Effector memory CD4-positive, alpha-beta T cell (primary cell): ENCODE results near the gene MATR3.

Experiments
- DNase-seq, 3 donors: peaks; one replicate each; pipeline ENCODE4 v3.0.0-alpha.2; 2020
- H3K27ac ChIP-seq: 2 replicates; pipeline ENCODE4 v1.7.0; 2013; ENCODE audit warnings: mild to moderate bottlenecking, low read length, moderate library complexity; ENCODE audit not compliant: insufficient read depth, poor library complexity, severe bottlenecking
- H3K27me3 ChIP-seq: replicated peaks from 2 replicates; pipeline ENCODE4 v1.7.0; 2013; ENCODE audit warnings: mild to moderate bottlenecking, low read length; ENCODE audit not compliant: insufficient read depth, control insufficient read depth, poor library complexity, severe bottlenecking
- H3K36me3 ChIP-seq: 2 replicates; pipeline ENCODE4 v1.7.0; 2013; ENCODE audit warnings: mild to moderate bottlenecking, low read length, moderate library complexity; ENCODE audit not compliant: control insufficient read depth, insufficient read depth
- H3K4me1 ChIP-seq: 2 replicates; pipeline ENCODE4 v1.7.0; 2013; ENCODE audit warnings: low read length, mild to moderate bottlenecking; ENCODE audit not compliant: control insufficient read depth, insufficient read depth, poor library complexity, severe bottlenecking
- H3K4me3 ChIP-seq: 2 replicates; pipeline ENCODE4 v1.7.0; 2013; ENCODE audit warnings: low read length, low read depth, mild to moderate bottlenecking; ENCODE audit not compliant: insufficient read depth, poor library complexity, severe bottlenecking
- H3K9me3 ChIP-seq: 2 replicates; pipeline ENCODE4 v1.7.0; 2013; ENCODE audit warnings: mild to moderate bottlenecking, low read length, moderate library complexity; ENCODE audit not compliant: control insufficient read depth

Gene MATR3

DNA sequence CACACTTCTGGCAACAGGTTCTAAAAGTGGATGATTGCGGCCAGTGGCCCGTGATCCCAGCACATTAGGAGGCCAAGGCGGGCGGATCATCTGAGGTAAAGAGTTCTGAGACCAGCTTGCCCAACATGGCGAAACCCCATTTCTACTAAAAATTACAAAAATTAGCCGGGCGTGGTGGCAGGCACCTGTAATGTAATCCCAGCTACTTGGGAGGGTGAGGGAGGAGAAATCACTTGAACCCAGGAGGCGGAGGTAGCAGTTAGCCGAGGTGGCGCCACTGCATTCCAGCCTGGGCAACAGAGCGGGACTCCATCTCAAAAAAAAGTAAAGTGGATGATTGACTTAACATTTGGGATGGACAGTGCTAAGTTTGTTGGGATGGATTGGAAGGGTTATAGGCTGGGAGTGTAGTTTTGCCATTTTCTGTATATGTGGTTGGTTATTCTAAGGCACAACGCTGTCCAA lies 3.4 kb downstream of the MATR3 start:
- H3K36me3 ChIP-seq: no peaks in the 10 kb centered on the region
- DNase-seq: no peak
- no peaks in the 10 kb centered on the region for H3K9me3 ChIP-seq
- no peak overlapping the region for H3K27ac ChIP-seq
- peaks cover 41% of the 10 kb centered on the region for H3K4me1 ChIP-seq
- H3K27me3 ChIP-seq: no peaks in the 10 kb centered on the region
- no peak overlapping the region for H3K4me3 ChIP-seq

DNA sequence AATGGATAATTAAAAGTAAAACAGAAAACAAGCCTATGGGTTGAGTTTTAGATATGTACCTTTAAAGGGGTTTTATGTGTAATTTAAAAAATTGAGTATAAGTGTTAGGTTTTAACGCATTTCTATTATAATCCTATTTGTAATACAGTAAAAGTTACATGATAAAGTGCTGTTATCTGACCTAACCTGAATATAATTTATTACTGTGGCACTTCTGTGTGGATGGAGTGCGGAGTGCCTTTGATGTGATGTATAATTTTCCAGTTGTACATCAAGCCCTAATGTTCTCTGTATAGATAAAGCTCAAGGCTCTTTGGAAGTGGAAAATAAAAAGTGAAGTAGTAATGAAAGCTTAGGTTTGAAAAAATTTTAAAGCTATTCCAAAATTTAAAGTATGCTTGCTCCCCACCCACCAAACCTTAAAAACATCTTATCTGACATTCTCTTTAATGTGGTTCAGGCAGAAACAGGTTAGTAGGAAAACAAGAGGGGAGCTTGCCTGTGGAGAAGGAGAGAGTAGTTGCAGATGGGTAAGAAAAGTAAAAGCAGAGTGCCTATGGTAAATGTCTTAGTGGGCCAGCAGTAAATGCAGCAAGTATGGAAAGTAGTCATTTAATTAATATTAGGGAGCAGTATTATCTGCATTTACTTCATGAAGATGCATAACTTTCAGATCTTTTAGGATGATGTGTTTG lies 4.0 kb downstream of the MATR3 start:
- Histone ChIP-seq H3K4me3 (no peak overlapping the region), H3K27me3 (no peaks in the 10 kb centered on the region), H3K27ac (no peak overlapping the region), H3K9me3 (no peaks in the 10 kb centered on the region), H3K4me1 (peaks cover 44% of the 10 kb centered on the region), H3K36me3 (no peaks in the 10 kb centered on the region)
- DNase-seq: no peak

DNA sequence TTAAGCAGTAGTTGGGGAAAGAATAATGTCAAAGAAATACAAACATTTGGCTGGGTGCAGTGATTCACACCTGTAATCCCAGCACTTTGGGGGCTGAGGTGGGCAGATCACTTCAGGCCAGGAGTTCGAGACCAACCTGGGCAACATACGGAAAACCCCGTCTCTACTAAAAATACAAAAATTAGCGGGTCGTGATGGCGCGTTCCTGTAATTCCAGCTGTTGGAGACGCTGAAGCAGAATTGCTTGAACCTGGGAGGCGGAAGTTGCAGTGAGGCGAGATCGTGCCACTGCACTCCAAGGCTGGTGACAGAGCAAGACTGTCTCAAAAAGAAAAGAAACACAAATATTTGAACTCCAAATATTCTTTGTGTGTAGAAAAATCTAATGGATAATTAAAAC lies 4.7 kb downstream of the MATR3 start:
- H3K4me3 ChIP-seq: no peak overlapping the region
- no peaks in the 10 kb centered on the region for H3K36me3 ChIP-seq
- peaks cover 50% of the 10 kb centered on the region for H3K4me1 ChIP-seq
- no peaks in the 10 kb centered on the region for H3K9me3 ChIP-seq
- no peak for DNase-seq
- no peak overlapping the region for H3K27ac ChIP-seq
- H3K27me3 ChIP-seq: no peaks in the 10 kb centered on the region

DNA sequence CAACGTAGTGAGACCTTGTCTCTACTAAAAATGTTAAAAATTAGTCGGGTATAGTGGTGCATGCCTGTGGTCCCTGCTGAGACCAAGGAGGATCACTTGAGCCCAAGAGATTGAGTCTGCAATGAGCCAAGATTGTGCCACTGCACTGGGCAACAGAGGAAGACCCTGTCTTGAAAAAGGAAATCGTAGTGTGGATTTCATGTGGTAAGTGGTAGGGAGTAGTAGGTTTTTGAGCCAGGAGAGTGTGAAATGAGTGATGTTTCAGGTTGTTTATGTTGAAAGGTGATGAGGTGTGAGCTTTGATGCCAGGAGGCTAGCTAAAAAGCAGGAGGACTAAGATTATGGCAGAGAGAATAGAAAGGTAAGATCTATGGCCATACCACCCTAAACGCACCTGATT lies 5.9 kb downstream of the MATR3 start:
- DNase-seq: no peak
- no peaks in the 10 kb centered on the region for H3K36me3 ChIP-seq
- H3K27ac ChIP-seq: no peak overlapping the region
- peaks cover 53% of the 10 kb centered on the region for H3K4me1 ChIP-seq
- H3K4me3 ChIP-seq: no peak overlapping the region
- H3K27me3 ChIP-seq: no peaks in the 10 kb centered on the region
- no peaks in the 10 kb centered on the region for H3K9me3 ChIP-seq

DNA sequence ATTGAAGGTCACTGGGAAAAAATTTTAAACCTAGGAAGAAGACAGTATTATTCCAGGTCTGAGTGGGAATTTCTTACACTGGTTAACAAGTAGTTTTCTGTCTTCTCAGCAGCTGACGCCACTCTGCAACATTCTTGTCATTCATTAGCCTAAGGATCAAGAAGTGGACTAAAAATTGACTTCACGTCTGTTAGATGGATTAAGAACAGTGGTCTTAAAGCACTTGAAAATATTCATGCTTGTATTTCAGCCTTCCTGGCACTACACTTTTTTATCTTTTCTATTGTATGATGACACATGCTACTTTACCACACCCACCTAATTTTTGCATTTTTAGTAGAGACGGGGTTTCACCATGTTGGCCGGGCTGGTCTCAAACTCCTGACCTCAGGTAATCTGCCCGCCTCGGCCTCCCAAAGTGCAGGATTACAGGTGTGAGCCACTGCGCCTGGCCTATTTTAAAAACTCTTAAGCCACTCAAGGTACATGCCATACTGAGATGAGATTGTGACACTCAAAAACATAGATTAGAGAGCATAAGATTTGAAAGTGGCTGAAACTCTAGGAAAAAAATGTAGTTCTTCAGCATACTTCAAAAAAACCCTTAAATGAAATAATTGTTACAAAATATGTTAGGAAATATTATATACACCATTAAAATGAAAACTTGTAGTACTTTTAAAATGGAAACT lies 8.4 kb downstream of the MATR3 start:
- Histone ChIP-seq H3K36me3 (no peaks in the 10 kb centered on the region), H3K4me3 (no peak overlapping the region), H3K4me1 (peaks cover 55% of the 10 kb centered on the region), H3K27me3 (no peaks in the 10 kb centered on the region), H3K27ac (no peak overlapping the region), H3K9me3 (no peaks in the 10 kb centered on the region)
- no peak for DNase-seq

DNA sequence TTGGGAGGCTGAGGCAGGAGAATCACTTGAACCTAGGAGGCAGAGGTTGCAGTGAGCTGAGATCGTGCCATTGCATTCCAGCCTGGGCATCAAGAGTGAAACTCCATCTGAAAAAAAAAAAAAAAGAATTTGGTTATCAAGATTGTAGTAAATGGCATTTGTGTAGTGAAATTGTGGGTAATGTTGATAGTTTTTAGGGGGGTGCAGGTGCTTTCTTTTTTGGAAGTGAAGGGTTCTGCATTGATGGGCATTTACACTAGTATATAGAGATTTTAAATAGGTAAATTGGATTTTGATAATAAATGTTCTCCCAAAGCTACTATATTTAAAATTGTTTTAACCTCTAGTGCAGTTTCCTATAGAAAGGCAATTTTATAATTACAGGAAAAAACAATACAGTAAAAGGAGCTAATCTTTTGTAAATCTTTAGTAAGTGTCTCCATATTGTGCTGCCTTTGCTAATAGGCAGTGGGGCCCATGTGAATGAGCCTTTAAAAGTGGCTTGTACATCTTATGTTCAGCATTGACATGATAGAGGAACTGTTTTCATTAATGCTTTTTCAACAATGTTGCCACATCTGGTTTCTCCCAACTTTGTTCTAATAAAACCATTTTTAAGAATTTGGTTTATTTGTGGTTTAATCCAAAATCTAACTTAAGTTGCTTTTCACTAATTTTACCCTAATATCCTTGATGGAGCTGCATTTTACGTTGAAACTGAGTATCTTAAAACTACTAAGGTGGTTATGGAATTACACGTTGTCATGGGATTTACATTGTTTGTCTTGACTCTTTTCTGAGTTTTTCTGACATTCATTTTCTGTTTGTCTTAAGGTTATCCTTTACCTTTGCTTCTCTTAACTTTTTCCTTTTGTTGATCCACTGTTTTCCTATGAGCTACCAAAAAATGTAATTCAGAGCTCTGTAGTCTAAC lies 11.1 kb downstream of the MATR3 start:
- no peak overlapping the region for H3K4me3 ChIP-seq
- no peak overlapping the region for H3K27ac ChIP-seq
- H3K4me1 ChIP-seq: peaks cover 52% of the 10 kb centered on the region
- H3K27me3 ChIP-seq: no peaks in the 10 kb centered on the region
- no peaks in the 10 kb centered on the region for H3K9me3 ChIP-seq
- no peak for DNase-seq
- H3K36me3 ChIP-seq: no peaks in the 10 kb centered on the region

DNA sequence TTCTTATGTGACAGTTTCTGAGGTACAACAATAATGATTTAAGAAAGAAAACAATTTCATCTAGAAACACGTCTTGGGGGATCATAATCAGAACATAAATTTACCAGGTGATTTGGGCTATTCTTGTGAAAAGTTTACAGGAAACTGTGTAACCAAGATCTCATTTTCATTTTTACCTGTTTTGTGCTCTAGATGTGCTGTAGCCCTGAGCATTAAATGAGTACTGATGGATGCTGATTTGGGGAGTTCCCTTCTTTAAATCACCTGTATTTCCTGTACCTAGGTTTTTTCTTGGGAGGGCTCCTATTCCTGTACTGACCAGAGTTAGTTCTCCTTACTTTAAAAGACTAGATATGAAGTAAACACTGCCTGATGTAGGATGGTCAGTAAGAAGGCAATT lies 12.7 kb downstream of the MATR3 start:
- no peak overlapping the region for H3K27ac ChIP-seq
- H3K4me1 ChIP-seq: peaks cover 54% of the 10 kb centered on the region
- no peaks in the 10 kb centered on the region for H3K27me3 ChIP-seq
- H3K4me3 ChIP-seq: no peak overlapping the region
- H3K36me3 ChIP-seq: no peaks in the 10 kb centered on the region
- no peaks in the 10 kb centered on the region for H3K9me3 ChIP-seq
- no peak for DNase-seq

DNA sequence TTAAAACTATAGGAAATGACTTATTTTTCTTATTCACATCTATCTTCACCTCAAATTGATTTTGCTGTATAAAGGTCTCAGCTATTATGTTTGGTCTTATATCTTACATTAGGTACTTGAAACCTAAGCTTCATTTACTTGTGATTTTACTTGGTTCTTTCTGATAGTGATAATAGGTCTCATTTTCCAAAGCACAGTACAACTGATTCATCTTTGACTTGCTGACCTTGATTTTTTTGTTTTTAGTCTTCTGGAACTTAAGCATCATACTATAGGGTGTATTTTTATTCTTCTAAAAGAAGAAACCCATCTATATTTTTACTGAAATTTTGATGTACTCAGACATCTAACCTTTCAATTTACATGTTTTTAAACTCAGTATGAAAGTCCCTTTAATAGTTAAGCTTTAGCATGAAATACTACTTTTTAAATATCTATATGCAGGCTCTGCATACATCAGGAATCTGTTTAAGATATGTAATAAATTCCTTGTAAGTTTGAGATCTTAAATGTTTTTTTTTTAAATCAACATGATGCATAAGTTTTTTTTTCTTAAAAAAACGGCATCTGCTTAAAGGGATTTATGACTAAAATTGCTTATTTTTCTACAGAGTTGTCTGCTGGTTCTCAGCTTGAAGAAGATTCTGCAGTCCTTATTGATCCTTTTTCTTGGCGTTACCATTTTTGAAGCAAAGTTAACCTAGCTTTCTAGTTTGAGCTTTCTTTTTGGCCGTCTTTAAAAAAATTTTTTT lies 13.3 kb downstream of the MATR3 start:
- Histone ChIP-seq H3K36me3 (no peaks in the 10 kb centered on the region), H3K4me3 (no peak overlapping the region), H3K9me3 (no peaks in the 10 kb centered on the region), H3K4me1 (peaks cover 50% of the 10 kb centered on the region), H3K27me3 (no peaks in the 10 kb centered on the region), H3K27ac (no peak overlapping the region)
- DNase-seq: no peak

DNA sequence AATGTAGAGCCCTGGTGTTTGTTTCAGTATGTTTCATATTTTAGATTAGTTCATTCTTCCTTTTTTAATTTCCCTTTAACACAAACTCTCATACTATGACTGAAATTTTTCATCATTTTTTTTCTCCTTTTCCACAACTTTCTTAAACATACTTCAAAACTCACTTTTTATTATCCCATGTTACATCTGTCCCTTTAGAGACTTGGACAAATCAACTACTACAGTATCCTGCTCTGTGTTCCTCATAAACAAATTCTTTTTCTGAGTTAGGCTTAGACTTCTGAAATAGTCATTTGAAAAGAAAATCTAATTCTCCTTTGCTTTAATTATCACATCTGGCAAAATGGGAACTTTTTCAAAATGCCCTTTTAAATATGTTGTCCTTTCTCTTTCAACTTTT lies 15.3 kb downstream of the MATR3 start:
- H3K27ac ChIP-seq: no peak overlapping the region

More for the DNA sequence above, 15.3 kb downstream of the MATR3 start:
- H3K9me3 ChIP-seq: no peaks in the 10 kb centered on the region
- H3K27me3 ChIP-seq: no peaks in the 10 kb centered on the region
- peaks cover 40% of the 10 kb centered on the region for H3K4me1 ChIP-seq
- no peaks in the 10 kb centered on the region for H3K36me3 ChIP-seq
- H3K4me3 ChIP-seq: no peak overlapping the region
- DNase-seq: no peak
